Measurements from ENCODE around the gene GPM6B. TPM values are rescaled to one million over a fixed set of nuclear protein-coding genes. Genes with fewer than 3 reads are reported as not detected.
A peak's percentile ranks its signal among the peaks of the same experiment; 100 is the strongest.

Gene GPM6B, protein sequence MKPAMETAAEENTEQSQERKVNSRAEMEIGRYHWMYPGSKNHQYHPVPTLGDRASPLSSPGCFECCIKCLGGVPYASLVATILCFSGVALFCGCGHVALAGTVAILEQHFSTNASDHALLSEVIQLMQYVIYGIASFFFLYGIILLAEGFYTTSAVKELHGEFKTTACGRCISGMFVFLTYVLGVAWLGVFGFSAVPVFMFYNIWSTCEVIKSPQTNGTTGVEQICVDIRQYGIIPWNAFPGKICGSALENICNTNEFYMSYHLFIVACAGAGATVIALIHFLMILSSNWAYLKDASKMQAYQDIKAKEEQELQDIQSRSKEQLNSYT
- total RNA-seq (2014; rRNA removed; shearing (Covaris generic)) = 0.43 and 1.6 TPM in 2 replicates
- polyA plus RNA-seq (2015; cell fraction: cytosol; rRNA removed) = 0.30 and 0.40 TPM in 2 replicates
- 0.28 and 0.29 TPM in 2 replicates for polyA plus RNA-seq (2015; cell fraction: nucleus; rRNA removed)

DNA sequence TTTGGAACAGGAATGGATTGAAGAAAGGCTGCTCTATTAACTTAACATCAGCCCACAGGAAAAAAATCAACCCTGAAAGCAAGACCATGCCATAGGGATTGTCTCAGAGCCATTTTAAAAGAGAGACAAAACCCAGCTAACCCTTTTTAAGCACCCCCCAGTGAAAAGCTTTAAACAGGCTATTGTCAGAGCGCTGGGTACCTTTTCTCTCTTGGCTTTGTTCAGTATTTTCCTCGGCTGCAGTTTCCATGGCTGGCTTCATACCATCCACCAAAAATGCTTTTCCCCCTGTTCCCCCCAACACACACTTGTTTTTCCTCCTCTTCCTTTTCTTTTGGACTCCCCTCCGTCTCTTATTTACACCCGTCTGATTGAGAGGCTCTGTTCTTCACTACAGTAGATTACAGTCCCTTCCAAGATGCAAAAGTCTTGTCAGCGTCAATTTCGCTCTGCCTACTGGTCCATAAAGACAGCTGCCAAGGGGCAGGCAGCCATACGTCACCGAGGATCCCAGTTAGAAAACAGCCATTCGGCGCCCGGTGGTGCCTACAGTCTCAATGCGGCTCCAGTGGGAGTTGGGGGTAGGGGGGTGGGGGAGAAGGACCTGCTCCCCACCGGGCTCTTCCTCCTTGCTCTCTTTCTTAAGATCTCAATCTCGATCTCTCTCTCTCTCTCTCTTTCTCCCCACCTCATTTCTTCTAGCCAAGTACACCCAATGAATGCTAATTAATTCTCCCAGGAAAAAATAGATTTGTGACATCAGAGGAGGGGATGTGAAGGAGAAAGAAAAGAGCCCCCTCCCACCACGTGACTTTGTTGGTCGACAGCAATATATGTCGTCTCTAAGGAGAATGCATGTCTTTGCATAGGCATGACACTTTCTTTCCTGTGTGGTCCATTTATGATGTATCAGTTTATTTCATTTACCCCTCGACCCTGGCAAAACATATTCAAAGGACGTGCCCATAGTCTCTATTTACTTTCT lies at the start of gene GPM6B:
Gene GPM6B, minus strand, starts transcription at position 451 of the 985 bp plus-strand sequence. Its CDS starts 189 bp downstream, at position 262.
- DNase-seq (ENCODE audit: low read depth) = no peak

DNA sequence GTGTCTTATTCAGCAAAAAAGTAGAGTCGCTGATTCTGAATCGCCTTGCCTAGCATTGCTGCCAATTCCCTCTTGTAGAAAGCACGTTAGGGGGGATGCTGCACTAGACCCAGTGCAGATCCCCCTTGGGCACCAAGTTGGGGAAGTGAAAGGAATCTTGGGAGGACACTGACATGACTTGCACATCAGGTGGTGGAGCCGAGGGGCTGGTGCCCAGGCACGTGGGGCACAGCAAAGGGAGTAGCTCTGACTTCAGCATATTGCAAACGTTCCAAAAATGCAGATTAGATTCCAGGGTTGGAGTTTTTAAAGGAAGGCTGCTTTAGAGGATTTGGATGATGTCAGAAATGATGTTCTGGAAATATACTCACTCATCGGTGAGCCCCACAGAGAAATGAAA lies 47.4 kb upstream of the GPM6B start:
- no peak for DNase-seq (ENCODE audit: low read depth)

DNA sequence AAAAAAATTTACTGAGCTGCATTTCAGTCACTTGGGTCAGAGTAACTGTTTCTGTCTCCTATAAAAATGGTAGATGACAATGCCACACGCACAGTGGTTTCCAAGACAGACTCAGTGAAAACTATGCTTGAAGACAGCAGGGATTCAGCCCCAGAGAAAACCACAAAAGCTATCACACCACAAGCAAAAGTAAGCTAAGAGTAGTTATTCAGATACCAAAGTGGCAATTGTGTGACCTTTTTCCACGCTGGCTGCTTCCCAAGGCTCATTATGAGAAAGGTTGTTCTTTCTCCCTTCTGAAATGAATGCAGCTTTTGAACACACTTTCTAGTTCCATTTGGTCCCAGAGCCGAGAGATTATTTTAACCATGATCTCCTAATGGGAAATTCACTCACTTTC lies 46.4 kb upstream of the GPM6B start:
- no peak for DNase-seq (ENCODE audit: low read depth)

DNA sequence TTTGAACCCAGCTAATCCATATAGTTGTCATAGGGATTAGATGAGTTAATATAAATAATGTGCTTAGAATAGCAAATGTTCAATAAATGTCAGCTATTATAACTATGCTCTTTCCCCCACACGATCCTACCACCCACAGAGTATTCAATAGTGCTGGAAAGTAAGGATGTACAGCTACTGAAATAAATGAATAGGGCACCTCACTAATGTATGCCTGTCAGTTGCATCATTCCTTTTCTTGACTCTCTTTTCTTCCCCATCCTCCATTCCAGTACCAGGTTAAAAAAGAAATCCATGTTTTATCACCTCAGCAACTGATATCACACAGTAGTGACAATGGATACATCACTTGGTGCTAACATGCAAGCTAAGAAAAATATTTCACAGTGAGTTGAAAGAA lies 42.8 kb upstream of the GPM6B start:
- DNase-seq (ENCODE audit: low read depth) = no peak

DNA sequence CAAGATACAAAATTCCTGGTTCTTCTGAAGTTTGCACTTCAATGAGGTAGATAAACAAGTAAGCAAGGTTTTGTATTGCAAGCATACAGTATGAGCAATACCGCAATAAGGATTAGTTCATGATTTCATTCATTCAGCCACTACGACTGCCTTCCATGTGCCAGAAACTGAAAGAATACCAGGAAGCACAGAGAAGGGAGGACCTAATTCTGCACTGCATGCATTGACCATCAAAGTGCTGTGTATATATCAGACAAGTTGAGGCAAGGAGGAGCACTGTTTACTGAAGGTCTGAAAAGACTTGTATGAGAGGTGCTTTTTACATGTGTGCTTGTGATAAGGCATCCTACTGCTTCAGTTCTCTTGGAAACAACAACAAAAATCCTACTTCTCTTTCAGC lies 40.9 kb upstream of the GPM6B start:
- no peak for DNase-seq (ENCODE audit: low read depth)

DNA sequence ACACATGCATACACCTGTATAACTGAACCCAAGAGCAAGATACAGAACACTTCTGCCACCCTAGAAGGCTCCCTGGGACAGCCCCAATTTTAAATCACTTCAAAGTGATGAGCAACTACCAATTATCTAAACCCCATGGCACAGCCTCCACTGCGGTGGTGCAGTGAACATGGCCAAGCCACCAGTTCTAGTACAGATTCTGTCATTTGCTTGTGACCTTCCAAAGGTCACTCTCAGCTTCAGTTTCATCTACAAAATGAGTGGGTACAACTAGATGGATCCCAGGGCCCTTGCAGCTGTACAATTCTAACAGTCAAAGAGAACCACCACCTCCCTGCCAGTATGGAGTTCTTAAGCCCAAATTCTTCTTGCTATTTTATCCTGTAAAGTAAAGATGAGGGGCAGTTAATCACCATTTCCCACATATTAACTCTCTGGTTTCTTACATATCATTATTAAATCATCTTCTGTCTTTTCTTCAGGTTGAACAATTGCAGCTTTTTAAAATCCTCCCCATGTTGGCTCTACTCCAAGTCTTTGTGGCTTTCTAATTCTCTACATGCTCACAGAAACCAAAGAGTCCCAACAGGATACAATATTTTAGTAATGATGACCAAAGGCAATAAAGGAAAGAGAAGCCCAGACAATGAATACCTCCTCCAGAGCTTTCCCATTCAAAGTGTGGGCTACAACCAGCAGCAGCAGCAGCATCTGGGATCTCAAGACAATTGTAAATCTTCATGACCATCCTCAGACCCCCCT lies 39.0 kb upstream of the GPM6B start:
- DNase-seq (ENCODE audit: low read depth) = peak; percentile 32

DNA sequence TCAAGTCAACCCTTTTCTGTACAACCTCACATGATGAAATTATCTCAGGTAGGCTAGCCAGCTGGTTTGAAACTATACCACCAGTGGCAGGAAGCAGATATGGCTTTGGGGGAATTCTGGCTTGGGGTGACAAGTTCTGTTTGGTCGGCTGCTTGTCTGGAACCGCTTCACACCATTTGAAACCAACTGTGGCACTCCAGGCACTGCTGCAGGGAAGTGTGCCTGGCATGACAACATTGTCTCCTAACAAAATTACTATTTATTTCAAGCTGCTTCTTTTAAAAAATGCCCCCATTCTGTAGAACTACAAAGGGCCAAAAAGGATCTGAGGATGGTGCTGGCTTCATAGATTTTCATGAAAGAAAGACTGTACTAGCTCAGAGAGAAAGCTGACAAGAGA lies 37.1 kb upstream of the GPM6B start:
- DNase-seq (ENCODE audit: low read depth) = no peak

DNA sequence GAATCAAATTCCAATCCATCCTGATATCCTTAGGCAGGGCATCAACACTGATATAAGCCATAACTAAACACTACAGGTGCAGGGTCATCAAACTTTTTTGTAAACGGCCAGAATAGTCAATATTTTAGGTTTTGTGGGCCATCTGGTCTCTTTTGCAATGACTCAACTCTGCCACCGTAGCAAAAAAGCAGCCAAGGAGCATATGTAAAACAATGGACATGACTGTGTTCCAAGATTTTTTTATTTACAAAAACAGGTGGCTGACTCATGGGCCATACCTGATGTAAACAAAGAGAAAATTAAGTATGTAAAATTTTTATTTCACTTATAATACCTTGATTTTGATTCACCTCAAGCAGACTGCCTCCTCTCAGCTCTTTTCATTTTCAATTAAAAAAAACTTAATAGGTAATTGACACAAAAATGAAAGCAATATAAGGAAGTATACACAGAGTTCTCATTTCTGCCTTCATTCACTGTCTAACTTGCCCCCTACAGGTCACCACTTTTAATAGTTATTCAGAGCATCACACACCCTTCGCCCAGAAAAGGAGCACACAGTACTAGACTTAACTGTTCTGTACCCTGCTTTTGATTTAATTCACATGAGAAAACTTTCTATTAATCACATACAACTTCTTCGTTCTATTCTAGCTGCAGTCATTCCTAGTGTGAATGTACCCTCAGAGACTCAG lies 35.3 kb upstream of the GPM6B start:
- DNase-seq (ENCODE audit: low read depth) = no peak

DNA sequence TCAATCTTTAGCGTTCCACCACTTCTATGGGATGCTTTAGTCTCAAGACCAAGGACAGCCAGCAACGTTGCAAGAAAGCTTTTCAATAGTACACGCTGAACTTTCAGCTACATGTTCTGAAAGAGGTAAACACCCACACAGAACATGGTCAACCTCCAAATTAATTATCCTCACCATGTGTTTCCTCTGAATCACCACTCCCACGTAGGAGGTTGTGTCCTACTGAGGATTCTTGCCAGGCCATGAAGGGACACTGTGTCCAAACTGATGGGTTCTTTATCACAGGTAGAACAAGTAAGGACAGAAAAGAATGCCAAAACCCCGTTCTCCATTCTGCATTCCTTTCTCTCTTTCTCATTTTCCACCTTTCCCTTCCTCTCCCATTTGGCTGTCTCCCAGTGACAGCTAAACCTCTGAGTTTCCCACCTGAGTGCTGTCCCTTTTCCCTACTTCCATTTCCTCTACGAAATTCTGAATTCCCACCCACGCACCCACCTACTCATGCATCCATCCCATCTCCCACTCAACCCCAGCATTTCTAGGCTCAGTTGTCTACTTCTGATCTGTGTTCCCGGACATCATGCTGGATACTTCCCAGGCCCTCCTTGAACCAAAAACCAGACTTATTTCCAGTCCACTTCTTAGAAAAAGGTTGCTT lies 29.0 kb upstream of the GPM6B start:
- DNase-seq (ENCODE audit: low read depth) = no peak

DNA sequence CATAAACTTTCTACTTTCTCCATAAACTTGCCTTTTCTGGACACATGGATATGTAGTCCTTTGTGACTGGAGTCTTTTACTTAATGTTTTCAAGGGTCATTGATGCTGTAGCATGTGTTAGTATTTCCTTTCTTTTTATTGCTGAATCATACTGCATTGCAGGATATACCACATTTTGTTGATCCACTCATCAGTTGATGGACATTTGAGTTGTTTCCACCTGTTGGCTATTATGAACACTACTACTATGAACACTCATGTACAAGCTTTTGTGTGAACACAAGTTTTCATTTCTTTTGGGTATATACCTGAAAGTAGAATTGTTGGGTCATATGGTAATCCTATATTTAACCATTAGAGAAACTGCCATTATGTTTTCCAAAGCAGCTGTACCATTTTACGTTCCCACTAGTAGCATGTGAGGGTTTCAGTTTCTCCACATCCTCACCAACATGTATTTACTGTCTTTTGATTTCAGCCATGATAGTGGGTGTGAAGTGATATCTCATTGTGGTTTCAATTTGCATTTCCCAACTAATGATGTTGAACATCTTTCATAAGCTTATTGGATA lies 26.3 kb upstream of the GPM6B start:
- DNase-seq (ENCODE audit: low read depth) = no peak

DNA sequence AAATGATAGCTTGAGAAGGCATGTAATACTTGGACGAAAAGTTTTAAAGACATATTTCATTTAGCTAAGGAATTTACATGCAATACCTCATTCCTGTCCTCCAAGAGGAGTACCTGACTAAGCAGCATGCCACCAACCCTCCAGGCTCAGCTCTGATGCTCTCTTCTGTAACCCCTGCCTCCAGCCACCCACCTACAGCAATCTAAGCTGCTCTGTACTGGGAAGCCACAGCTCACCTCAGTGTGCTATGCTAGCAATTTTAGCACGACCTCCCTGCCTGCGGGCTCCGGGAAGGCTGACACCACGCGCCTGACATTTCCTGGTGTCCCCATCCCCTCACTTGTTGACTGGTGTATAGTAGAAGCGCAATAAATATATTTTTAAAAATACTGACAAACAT lies 23.2 kb upstream of the GPM6B start:
- no peak for DNase-seq (ENCODE audit: low read depth)

DNA sequence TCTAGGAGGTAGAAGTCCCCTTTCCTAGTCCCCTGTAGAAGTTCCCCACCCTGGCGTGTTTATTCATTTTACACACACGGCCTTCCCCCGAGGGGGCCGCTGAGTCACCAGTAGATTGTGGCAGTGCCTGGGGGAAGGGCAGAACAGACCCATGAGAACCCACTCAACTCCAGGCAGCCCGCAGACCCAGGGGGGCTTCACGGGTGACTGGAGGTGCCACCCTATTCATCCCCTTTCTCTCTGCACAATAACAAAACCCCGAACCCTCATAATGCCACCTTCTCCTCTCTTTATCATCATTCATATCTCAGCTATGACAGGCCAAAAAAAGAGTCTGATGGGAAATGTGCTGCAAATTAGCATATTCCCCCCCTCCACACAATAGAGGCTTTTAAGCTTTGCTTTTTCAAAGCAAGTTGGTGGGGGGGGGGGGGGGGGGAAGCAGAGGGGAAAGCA lies 20.4 kb upstream of the GPM6B start:
- DNase-seq (ENCODE audit: low read depth) = no peak

DNA sequence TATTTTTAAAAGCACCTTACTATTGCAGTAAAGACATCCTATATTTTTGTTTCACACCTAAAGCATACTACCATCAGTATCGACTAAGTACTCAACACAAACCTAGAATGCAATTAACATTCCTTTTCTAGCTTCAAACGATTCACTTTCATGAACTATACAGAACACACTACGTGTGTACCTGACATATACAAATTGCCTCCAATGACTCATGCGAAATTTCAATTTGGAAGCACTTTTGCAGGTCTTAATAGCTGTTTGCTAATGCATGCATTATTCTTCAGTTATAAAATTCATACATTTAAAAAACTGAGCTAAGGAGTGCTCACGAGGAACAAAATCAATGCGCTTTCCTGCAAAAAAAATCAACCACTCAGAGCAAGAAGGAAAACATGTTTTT lies 19.7 kb upstream of the GPM6B start:
- DNase-seq (ENCODE audit: low read depth) = no peak

DNA sequence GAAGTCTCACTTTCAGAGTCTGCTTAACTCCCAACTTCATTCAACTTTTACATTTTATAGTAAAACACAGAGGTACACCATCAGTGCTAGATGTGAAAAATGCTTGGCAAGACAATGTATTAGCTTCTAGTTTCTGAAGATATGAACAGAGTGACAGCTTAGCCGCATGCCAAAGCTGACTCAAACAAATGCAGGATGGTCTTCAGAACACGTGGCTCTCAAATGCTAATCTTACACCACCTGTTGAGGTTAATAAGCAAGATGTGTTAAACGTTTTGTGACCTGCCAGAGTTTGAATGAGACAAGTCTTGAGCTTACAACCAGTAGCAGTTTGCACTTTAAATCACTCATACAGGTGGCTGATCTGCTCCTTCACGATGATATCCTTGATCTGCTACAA lies 18.9 kb upstream of the GPM6B start:
- DNase-seq (ENCODE audit: low read depth) = no peak

DNA sequence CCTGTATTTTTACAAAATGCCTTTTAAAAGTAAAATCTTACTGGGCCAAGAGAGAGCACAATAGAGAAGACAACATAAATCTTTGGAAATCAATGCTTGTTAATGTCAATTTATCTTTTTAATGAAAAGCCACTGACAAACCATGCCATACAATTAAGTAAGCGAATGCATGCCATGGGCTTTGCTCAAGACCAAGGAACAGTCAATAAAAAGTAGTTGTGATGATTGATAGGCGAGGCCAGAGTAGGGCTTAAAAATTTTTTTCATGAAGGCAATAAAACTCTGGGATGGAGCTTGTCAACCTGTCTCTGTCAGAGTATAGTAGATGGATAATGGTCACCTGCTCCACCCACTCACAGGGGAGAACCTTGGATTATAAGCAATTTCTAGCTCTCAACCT lies 17.5 kb upstream of the GPM6B start:
- no peak for DNase-seq (ENCODE audit: low read depth)

DNA sequence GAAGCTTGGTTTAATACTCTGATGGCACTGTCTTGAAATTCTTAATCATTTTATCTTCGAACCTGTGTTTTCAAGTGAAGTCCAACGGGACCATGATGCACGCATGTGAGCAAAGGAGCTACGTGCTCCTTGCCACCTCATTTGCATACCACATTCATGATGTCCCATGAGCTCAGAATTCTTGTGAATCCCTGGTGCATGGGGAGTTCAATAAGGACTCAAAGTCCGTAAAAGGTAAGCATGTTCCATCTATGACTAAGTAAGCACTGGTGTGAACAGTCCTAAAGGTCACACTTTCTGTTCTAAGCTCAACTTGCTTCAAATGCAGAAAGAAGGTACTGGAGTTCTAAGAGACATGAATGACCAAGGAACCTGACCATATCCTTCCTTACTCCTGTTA lies 13.1 kb upstream of the GPM6B start:
- DNase-seq (ENCODE audit: low read depth) = no peak

DNA sequence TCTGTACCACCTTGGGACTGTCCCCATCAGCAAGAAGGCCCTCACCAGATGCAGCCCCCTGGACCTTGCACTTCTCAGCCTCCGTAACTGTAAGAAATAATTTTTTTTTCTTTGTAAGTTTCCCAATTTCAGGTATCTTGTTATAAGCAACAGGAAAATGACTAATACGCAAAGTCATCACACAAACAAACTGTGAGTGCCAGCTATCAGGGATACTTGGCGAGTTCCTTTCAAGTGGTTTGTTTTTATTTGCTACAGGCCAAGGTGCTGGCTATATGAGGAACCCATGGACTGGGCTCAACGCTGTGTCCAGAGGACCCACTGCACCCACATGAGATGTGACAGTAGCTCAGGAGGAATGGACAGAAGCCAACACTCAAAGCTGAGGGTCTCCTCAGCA lies 11.5 kb upstream of the GPM6B start:
- no peak for DNase-seq (ENCODE audit: low read depth)

DNA sequence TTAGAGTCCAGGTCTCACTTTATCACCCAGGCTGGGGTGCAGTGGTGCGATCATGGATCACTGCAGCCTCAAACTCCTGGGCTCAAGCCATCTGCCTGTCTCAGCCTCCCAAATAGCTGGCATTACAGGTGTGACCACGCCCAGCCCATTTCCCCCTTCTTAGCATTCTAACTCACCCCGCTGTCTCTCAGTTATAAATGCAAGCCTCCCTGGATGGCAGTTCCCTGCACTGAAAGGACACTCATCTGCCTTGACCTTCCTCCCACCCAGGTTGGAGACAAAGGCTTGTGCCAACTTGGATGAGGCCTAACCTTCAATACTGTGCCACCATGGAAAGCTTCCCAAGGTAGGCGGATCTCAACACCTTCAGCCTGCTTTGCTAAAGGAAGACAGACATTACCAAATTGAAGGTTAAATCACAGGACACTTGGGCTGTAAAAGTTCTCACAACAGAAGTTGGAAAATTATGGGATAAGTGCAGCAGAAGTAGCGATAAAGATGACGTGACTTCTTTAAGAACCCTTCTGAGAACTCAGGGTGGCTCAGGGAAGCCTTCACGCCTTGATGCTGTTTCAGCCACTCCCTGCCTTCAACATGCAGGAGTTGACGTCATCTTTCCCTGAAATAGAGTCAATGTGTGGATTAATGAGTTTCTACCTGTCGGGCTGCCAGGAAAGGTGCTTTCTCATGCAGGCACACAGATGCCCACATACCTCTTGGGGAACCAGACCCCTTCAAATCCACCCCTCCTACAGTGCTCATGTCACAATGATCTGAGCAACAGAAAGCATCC lies 10.6 kb upstream of the GPM6B start:
- DNase-seq (ENCODE audit: low read depth) = no peak

DNA sequence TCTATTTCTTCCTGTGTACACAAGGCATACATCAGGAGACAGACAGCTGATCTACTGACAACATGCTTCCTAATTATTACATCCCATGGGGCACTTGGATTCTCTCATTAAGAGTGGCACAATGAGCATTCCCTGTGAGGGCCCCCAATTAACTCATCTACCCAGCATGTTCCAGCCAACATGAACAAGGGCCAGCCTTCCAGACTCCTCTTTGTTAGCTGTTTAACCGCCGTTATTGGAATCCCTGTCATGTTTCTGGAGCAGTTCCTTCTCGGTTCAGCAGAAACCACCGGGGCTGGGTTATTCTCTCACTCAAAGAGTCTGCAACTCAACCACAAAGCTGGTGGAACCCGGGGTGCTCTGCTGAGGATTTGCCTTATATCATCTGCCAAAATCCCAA lies 9.9 kb upstream of the GPM6B start:
- DNase-seq (ENCODE audit: low read depth) = no peak

Data from HT1080 (cell line).